Kidney glomerular epithelial cell (primary cell): ENCODE measurements around the gene CLIP2.
"Not testable (repeated sequence)": the region's sequence is repeated elsewhere in the genome, so short reads cannot be mapped to it uniquely, and the experiment has no call there.

Experiments used
- DNase-seq: peaks from one replicate; lab custom pipeline; 2025; lab: John Stamatoyannopoulos, UW

The CLIP2 gene

DNA sequence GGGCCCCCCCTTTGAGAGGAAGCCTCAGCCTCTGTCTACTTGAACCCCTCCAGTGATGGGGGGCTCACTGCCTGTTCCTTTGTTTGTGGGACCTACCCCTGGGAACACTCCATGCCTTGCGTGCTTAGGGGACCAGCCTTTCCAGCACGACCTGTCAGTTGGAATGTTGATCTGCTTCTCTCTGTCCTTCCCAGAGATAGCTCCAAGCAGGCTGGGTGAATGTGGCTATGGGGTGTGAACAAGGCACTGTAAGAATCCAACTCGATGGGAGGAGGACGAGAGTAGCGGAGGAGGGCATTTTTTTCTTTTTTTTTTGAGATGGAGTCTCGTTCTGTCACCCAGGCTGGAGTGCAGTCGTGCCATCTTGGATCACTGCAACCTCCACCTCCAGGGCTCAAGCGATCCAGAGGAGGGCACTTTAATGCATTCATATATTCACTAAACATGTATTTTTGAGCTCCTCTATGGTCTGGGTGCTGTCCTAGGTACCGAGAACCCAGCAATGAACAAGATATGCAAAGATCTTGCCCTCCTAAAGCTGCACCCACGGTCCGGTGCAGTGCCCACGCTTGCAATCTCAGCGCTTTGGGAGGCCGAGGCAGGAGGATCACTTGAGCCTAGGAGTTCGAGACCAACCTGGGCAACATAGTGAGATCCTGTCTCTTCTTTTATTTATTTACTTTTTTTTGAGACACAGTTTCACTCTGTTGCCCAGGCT, 8.5 kb downstream of the CLIP2 start:
- DNase-seq: no peak

DNA sequence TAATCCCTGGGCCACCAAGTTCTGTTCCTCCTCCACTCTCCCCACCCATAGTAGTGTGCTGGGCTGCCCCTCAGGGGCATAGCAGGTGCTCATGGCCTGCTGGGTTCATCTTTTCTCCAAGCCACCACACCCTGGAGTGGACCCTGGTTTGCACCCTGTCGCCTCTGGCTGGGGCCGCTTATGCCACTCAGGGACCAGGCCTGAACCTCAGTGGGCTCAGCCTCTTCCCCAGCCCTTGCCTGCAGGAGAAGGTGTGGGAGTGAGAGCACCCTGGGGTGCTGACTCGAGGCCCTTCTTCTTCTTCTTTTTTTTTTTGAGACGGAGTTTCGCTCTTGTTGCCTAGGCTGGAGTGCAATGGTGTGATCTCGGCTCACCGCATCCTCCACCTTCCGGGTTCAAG, 10.2 kb downstream of the CLIP2 start:
- DNase-seq: no peak

GRCh38 chr7:74300926-74301325, 11.7 kb downstream of the CLIP2 start:
- DNase-seq: no peak

DNA sequence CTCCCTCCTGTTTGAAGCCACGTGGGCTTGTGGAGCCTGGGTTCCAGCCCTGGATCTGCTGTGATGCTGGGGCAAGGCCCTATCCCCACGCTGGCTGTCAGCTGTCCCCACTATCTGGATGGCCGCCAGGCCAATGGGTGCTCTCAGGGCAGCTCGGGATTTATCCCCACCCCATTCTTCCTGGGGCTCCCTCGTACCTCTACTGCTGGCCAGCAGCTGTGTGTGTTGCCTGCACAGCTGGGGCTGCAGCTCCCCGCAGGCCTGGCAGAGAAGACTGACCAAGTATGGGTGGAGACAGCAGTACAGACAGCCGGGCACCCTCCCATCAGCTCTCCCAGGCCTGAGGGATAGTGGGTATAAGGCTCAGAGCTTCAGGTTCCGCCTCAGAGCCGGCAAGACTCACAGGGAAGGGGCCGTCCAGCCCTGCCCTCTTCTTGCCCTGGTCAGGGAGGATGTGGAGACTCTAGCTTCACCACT, 13.6 kb downstream of the CLIP2 start:
- DNase-seq: no peak

- no peak for DNase-seq
Measured at GRCh38 chr7:74304550-74304949, 15.3 kb downstream of the CLIP2 start.

GRCh38 chr7:74306004-74306729, 17.0 kb downstream of the CLIP2 start:
- no peak for DNase-seq

DNA sequence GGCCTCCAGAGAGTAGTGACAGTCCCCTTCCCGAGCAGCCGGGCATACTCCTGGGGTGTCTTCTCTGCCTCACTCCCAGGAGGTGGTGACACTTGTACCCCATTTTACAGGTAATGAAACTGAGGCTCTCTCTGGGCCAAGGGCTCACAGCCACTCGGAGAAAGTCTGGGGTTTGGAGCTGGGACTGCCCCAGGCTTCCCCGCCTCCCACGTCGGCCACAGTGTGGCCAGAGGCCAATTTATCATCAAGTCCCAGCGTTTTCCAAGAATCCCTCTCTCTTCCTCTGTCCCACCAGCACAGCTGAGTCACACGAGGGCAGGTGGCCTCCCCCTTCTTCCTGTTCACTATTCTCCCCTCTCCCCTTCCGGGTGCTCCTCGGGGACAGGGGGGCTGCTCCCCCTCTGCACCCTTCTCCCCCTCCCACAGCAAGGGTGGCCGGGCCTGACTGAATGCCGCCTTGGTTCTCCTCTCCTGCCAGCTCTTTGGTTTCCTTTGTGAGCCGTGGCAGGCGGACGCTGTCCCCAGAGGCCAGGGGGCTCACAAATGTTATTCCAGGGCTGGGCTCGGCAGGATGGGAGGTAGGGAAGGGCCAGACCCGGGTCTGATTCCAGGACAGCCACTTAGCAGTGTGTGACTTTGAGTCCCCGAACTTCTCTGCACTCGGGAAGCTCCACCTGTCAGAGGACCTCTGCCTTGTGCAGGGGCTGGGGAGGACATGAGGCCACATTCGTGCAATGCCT, 17.7 kb downstream of the CLIP2 start:
- peak; percentile 36 for DNase-seq

- no peak for DNase-seq
Measured at GRCh38 chr7:74307738-74308505, 18.7 kb downstream of the CLIP2 start.

GRCh38 chr7:74309181-74309580, 20.0 kb downstream of the CLIP2 start:
- no peak for DNase-seq

GRCh38 chr7:74311305-74311744, 22.1 kb downstream of the CLIP2 start:
- no peak for DNase-seq

- peak; percentile 42 for DNase-seq
Measured at GRCh38 chr7:74312418-74313028, 23.3 kb downstream of the CLIP2 start.

GRCh38 chr7:74315891-74316290, 26.7 kb downstream of the CLIP2 start:
- DNase-seq: not testable (repeated sequence)

GRCh38 chr7:74317146-74317782, 28.1 kb downstream of the CLIP2 start:
- no peak for DNase-seq

- DNase-seq: no peak
Measured at GRCh38 chr7:74318043-74318442, 28.8 kb downstream of the CLIP2 start.

- no peak for DNase-seq
Measured at GRCh38 chr7:74320645-74321221, 31.5 kb downstream of the CLIP2 start.

GRCh38 chr7:74322892-74323291, 33.7 kb downstream of the CLIP2 start:
- not testable (repeated sequence) for DNase-seq

DNA sequence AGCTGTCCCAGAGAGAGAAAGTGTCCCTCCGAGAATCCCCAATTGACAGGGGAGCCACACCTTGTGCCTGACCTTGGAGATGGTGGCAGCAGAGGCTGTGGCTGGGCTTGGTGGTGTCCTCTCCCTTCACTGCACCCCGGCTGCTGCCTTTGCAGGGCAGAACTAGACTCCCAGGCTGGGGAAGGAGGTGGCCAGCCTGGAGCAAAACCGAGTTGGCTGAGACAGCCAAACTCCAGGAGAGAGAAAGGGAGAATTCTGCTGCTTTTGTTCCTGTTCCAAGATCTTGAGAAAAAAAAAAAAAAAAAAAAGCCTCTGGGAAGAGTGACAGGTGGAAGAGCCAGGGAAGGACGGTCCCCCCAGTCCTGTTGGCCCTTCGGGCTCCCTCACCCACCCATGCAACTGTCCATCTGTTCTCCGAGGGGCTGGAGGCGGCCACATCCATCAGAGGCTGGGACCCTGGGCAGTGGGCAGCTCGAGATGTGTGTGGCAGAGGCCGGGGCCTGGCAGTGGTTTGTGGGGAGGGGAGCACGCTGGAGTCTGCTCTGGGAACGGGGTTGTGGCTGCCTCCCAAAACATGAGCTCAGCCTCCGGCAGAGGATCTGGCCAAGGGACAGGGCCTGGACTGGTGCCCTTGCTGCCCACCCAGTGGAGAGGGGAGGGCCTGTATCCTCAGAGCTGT, 35.5 kb downstream of the CLIP2 start:
- no peak for DNase-seq

- no peak for DNase-seq
Measured at GRCh38 chr7:74325210-74325565, 36.0 kb downstream of the CLIP2 start.

DNA sequence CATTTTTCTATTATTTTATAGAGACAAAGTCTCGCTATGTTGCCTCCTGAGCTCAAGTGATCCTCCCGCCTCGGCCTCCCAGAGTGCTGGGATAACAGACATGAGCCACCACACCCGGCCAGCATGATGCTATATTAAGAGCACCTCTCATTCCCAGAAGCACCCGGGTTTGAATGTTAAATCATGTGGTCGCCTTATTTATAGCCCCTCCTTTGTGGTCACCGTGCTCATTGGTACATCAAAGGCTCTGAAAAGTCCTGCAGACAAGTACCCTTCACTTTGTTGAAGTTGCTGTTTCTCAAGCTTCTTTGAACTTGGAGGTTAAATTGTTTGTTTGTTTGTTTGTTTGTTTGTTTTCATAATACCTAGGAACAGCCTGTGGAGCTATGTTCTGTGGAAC, 40.0 kb downstream of the CLIP2 start:
- no peak for DNase-seq
